ENCODE results near the gene ZNF827. TPM values are rescaled to one million over a fixed set of nuclear protein-coding genes. Genes with fewer than 3 reads are reported as not detected.

Gene ZNF827
- total and polyA plus RNA-seq, 2 of the 8 experiments (the other 6 are each of a cell fraction or from before 2014, with no cell fraction given) = 25.3 to 26.2 TPM

DNA sequence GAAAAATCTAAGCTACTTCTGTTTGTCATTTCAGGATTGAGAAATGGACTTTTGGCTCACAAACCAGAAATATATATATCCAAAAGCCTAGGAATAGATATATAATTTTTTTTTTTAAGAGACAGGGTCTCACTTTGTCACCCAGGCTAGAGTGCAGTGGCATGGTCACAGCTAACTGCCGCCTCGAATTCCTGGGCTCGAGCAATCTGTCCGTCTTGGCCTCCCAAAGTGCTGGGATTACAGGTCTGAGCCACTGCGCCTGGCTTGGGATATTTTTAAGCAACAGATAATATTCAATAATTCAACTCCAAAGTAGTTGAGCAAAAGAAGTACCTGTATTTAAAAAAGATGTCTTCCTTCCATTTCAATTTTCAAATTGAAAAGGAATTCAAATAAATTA is 146.2 kb downstream of the ZNF827 start:
- Histone ChIP-seq H3K23me2 (ENCODE audit: low read depth, low read length) (no peaks in the 10 kb centered on the region), H3K4ac (replicated peaks; ENCODE audit: insufficient read length, low read depth, low read length) (no peak overlapping the region), H3K27me3 (replicated peaks in 1 of 4; ENCODE audit: control insufficient read depth in 3 of 4, extremely low read depth in 1 of 4, insufficient read depth in 3 of 4, low read length in 3 of 4) (no peaks in the 10 kb centered on the region), H3K14ac (ENCODE audit: insufficient read length) (no peak overlapping the region), H4K5ac (ENCODE audit: insufficient read length, low read depth, low read length) (no peak overlapping the region), H2BK15ac (ENCODE audit: low read length) (no peak overlapping the region), H2BK5ac (ENCODE audit: low read depth, low read length) (no peak overlapping the region), H4K91ac (replicated peaks; ENCODE audit: insufficient read length, low read length) (no peak overlapping the region), H3K79me2 (ENCODE audit: control insufficient read depth in 1 of 2, insufficient read depth in 2 of 2, low read length in 2 of 2) (no peaks in the 10 kb centered on the region), H2AK5ac (ENCODE audit: low read depth, low read length) (no peak overlapping the region), H3K27ac (ENCODE audit: low read depth, low read length) (no peak overlapping the region), H3K9me3 (ENCODE audit: insufficient read depth in 2 of 2, low read depth in 1 of 2, low read length in 1 of 2) (no peaks in the 10 kb centered on the region), H2BK12ac (ENCODE audit: low read depth, low read length) (no peak overlapping the region), H3K36me3 (ENCODE audit: control insufficient read depth in 2 of 4, insufficient read depth in 4 of 4, low read length in 3 of 4) (no peaks in the 10 kb centered on the region), H3K4me3 (ENCODE audit: extremely low read depth in 1 of 4, insufficient read depth in 2 of 4, low read depth in 3 of 4, low read length in 4 of 4) (no peak overlapping the region), H2BK120ac (replicated peaks; ENCODE audit: low read depth, low read length) (no peak overlapping the region), H3K4me2 (ENCODE audit: insufficient read depth in 1 of 2, low read depth in 2 of 2, low read length in 2 of 2) (no peak overlapping the region), H2AFZ (ENCODE audit: low read length) (no peak overlapping the region), H3K18ac (ENCODE audit: extremely low read depth, low read length) (no peak overlapping the region), H3K4me1 (replicated peaks in 1 of 4; ENCODE audit: control insufficient read depth in 3 of 4, insufficient read depth in 4 of 4, low read length in 3 of 4) (peaks cover 0 to 4% (median 0%) of the 10 kb centered on the region in 4 experiments; a peak in 2 of 7 replicates), H3K56ac (replicated peaks; ENCODE audit: insufficient read length, low read depth, low read length) (no peak overlapping the region), H3K9ac (replicated peaks in 1 of 4; ENCODE audit: extremely low read depth in 1 of 4, low read depth in 3 of 4, low read length in 3 of 4) (no peak overlapping the region), H3K23ac (ENCODE audit: insufficient read length) (no peak overlapping the region), H4K8ac (ENCODE audit: extremely low read depth, insufficient read depth, low read length) (no peak overlapping the region), H4K20me1 (replicated peaks in 1 of 2; ENCODE audit: control insufficient read depth in 1 of 2, insufficient read depth in 2 of 2, low read length in 2 of 2) (no peaks in the 10 kb centered on the region), H2BK20ac (ENCODE audit: low read length) (no peak overlapping the region), H3K79me1 (ENCODE audit: low read depth, low read length) (no peaks in the 10 kb centered on the region)
- DNase-seq (ENCODE audit: low read depth in 1 of 2, low spot score in 2 of 2) (no peak), FAIRE-seq (no peak)
- TF ChIP-seq POLR2AphosphoS5 (IDR thresholded peaks at IDR 0.05; ENCODE audit: low read depth, low read length) (no peak), TCF12 (IDR thresholded peaks at IDR 0.05; ENCODE audit: low read depth, low read length) (no peak), BRCA1 (IDR thresholded peaks at IDR 0.05; ENCODE audit: low read depth, low read length) (no peak)
- TF ChIP-seq, protein P1, sequence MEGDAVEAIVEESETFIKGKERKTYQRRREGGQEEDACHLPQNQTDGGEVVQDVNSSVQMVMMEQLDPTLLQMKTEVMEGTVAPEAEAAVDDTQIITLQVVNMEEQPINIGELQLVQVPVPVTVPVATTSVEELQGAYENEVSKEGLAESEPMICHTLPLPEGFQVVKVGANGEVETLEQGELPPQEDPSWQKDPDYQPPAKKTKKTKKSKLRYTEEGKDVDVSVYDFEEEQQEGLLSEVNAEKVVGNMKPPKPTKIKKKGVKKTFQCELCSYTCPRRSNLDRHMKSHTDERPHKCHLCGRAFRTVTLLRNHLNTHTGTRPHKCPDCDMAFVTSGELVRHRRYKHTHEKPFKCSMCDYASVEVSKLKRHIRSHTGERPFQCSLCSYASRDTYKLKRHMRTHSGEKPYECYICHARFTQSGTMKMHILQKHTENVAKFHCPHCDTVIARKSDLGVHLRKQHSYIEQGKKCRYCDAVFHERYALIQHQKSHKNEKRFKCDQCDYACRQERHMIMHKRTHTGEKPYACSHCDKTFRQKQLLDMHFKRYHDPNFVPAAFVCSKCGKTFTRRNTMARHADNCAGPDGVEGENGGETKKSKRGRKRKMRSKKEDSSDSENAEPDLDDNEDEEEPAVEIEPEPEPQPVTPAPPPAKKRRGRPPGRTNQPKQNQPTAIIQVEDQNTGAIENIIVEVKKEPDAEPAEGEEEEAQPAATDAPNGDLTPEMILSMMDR (IDR thresholded peaks at IDR 0.05; ENCODE audit: control extremely low read depth in 1 of 3, insufficient read depth in 1 of 3, low read depth in 1 of 3, low read length in 3 of 3) = no peak
- WGBS, 2 experiments (ENCODE audit: extremely low coverage in 1 of 2, insufficient coverage in 1 of 2, insufficient read length in 1 of 2, insufficient replicate concordance in 2 of 2, low coverage in 1 of 2, low lambda C conversion rate in 2 of 2, missing lambda C conversion rate in 1 of 2) = 91% methylated on average over 5 of the region's 5 CpGs; no CpG with 5 or more reads in 1 of the 2 experiments
- CTCF ChIA-PET (ENCODE audit: partially characterized antibody) = interaction anchor here (0.7 to 1.4 kb wide), 4 partner anchors 21 to 1782 kb away, joined by 3 to 4 read pairs (median 3); no protein-coding TSS in a partner anchor
- POLR2A ChIA-PET (ENCODE audit: partially characterized antibody) = no interaction called here

Measured in H1 (cell line).